Stimulated activated CD4-positive, alpha-beta T cell treated with anti-CD3 and anti-CD28 coated beads, Interleukin-4, amount 100 ng/mL, for 1 hour (primary cell): ENCODE data around the gene REPS1.
A peak's percentile ranks its signal among the peaks of the same experiment; 100 is the strongest.
"Not testable (repeated sequence)": the region's sequence is repeated elsewhere in the genome, so short reads cannot be mapped to it uniquely, and the experiment has no call there.

ENCODE experiments used
- DNase-seq: peaks from one replicate; pipeline ENCODE4 v3.0.0-alpha.2; 2020

The REPS1 gene, protein sequence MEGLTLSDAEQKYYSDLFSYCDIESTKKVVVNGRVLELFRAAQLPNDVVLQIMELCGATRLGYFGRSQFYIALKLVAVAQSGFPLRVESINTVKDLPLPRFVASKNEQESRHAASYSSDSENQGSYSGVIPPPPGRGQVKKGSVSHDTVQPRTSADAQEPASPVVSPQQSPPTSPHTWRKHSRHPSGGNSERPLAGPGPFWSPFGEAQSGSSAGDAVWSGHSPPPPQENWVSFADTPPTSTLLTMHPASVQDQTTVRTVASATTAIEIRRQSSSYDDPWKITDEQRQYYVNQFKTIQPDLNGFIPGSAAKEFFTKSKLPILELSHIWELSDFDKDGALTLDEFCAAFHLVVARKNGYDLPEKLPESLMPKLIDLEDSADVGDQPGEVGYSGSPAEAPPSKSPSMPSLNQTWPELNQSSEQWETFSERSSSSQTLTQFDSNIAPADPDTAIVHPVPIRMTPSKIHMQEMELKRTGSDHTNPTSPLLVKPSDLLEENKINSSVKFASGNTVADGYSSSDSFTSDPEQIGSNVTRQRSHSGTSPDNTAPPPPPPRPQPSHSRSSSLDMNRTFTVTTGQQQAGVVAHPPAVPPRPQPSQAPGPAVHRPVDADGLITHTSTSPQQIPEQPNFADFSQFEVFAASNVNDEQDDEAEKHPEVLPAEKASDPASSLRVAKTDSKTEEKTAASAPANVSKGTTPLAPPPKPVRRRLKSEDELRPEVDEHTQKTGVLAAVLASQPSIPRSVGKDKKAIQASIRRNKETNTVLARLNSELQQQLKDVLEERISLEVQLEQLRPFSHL

DNA sequence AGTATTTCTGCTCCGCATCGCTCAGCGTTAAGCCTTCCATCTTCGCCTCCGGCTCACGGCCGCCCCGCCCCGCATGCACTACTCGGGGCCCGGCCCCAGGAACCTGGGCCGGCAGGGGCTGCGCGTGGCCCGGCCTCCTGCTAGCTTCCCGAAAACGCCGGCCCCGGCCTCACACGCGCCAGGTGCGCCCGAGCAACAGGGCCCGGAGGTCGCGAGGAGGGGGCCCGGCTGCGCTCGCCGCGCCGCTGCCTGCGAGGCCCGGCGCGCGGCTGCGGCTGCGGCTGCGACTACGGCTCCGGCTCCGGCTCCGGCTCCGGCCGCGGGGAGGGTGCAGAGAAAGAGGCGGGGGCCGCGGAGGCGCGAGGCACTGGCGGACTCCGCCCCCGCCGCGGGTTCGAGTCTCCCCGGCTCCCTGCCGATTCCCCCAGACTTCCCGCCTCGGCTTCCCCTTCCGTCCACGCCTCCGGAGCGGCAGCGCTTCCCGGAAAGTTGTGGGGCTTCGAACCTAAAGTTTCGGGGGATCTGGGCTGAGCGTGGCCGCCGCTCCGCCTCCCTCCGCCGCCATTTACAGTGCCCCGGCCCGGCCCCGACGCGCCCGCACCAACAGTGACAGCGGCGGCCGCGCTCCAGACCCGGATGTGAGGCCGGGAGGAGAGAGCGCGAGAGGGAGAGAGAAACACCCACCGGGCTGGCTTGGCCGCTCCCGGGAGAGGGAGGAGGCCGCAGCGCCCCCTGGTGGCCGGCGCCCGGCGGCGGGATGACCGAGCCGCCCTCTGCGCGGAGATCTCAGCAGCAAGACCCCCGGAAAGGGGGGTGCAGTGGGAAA is at the start of gene REPS1:
Gene REPS1 (minus strand): TSS at position 611 of the 826 bp plus-strand sequence. CDS start 571 bp downstream, at position 40.
- peak; percentile 92 for DNase-seq

DNA sequence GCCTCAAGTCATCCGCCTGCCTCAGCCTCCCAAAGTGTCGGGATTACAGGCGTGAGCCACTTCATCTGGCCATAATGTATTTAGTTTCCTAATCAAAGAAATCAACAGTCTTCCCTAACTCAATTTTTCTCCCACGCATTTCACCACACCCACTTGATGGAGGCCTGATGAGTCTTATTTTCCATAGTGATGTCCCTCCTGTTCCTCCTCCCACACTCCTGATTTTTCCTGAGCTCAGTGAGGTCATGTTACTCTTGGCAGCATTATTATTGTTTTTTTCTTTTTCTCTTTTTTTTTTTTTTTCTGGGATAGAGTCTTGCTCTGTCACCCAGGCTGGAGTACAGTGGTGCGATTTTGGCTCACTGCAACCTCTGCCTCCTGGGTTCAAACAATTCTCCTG is 49.4 kb upstream of the REPS1 start:
- DNase-seq, result no peak

DNA sequence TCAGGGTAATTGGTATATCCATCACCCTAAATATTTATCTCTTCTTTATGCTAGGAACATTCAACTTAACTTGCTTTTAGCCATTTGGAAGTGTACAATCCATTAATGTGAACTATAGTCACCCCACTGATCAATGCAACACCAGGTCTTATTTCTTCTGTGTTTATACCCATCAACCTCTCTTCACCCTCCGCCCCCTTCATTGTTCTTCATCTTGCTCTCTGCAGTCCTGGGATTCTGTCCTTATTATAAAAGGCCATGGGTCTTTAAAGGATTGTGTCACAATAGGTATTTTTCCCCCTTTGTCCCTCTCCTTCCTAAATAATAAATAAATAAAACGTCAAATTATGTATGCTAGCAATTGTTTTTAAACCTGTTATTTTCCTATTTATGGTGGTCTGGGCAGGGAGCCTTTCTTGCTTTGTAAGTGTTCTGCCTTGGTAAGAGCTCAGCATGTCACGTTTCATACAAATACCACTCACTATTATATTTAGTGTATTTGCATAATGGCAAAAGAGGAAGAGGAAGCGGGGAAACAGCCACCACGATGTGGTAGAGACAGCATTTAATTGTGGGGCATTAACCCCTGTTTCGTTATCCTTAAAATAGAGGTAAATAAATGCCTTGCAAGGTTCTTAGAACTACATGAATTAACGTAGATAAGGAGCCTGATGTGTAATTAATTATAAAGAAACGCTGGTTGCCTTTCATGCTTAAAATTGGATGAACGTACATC is 42.3 kb upstream of the REPS1 start:
- DNase-seq, result no peak

DNA sequence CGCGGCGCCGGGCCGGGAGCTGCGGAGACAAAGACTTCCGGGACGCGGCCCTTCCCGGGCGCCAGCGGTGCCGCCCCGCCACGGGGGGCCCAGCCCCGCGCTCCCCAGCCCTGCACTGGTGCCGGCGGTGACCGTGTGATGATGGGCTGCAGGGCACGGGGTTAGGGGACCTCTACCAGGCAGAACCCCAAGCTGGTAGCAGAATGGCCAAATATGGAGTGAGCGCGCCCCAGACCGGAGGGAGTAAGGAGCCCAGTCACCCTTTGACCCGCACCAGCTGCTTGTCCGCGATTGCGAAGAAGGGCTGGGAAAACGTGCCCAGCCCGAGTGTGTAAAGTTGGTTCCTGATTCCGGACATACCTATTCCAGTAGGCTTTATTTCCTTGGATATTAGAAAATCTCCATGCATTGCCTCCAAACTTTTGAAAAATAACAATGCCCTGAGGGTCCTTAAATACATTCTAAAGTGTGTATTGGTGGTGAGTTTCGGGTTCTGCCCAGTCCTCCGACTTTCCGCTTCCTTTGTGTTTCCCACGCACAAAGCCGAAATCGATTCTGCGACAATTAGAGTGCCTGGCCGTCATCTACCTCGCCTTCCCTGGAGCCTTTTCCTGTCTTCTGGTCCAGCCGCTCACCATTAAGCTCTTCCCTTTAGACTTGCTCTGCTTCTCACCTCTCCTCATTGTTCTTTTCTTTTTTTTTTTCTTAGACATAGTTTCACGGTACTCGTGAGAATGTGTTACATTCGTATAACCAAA is 41.6 kb upstream of the REPS1 start:
- peak; percentile 11 for DNase-seq

DNA sequence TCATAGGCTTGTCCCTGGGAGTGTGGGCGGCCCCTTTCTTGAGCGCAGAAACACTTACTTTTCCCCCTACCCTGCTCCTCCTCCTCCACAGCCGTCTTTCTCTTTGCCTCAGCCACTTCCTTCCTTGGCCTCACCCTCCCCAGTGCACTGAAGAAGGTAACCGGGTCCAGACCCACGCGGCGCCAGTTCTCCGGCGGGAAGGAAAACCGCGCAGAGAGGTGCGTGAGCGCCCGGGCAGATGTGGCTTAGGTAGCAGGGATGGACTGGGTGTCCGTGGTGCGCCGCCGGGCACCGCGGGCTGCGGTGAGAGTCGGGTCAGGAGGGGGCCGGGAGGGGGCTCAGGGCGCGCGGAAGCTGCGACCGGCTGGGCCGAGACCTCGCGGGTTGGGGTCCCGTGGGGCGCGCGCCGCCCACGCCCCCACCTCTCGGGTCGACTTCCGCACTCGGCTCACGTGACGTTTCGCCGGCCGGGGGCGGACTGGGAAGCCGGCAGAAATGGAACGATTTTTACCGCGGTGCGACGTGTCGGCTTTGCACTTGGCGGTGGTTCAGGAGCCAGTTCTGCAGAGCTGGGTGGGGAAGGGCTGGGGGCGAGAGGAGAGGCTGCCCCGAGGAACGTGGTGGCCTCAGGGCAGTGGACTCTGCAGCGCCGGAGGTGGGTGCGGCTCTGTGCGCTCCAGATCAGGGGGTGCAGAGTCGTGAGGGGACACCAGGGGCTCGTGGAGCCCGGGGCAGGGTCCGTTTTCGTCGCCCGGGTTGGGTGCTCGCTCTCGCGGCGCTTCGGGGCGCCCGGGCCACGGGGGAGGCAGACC is 40.8 kb upstream of the REPS1 start, which contains the start of gene ABRACL:
Gene ABRACL (plus strand): TSS at position 88 of the 812 bp plus-strand sequence. CDS start 5,416 bp downstream, outside the sequence.
- DNase-seq, result peak; percentile 84

DNA sequence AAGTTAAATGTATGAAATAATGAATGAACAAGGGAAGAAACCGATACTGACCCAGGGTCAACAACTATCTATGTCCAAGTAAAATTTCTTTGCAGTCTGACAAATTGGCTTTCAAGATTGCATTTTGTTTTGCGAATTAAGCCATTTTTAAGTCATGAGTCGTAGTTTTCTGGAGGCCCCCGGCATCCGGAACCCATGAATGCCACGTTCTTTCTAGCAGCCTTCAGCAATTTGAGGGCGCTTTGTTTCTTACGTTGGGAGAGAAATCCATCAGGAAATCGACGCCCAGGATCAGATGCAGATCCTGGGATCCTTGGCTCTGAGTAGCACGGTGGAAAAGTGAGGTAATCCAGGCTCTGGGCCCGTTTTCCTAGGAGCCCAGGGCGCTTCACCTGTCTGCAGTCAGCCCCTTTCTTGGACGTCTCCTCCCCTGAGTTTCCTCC is 40.2 kb upstream of the REPS1 start:
- DNase-seq, result no peak

DNA sequence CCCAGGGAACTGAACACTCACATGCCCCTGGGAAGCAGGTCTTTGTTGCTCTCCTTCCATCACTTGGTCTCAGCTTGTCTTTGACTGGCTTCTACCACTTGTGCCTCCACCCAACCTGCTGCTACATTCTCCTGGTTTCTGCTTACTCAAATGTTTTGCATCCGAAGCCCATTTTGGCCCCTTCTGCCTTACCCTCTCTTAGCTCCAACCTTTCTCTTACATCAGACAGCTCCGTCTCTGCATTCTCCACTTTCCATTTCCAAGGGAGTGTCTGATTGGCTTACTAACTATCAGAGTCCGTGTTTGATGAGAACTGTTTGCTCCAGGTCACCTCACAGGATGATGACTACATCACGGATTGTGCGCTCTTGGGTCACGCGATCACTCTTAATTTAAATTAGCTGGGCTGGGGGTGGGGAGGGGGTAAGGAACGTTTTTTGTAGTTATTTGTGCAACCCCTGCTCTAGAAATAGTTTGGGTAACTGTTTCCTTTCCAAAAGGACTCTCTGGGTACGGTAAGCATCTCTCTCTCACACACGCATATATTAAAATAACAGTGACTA is 39.6 kb upstream of the REPS1 start:
- peak; percentile 40 for DNase-seq

DNA sequence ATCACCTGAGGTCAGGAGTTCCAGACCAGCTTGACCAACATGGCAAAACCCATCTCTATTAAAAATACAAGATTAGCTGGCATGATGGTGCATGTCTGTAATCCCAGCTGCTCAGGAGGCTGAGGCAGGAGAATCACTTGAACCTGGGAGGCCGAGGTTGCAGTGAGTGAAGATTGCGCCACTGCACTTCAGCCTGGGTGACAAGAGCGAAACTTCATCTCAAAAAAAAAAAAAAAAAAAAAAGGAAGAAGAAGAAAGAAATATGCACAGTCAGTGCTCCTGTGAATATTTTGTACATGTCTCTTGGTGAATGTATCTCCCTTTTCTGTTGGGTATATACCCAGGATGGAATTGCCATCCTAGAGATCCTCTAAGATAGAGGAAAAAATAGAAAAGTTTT is 37.4 kb upstream of the REPS1 start:
- not testable (repeated sequence) for DNase-seq

DNA sequence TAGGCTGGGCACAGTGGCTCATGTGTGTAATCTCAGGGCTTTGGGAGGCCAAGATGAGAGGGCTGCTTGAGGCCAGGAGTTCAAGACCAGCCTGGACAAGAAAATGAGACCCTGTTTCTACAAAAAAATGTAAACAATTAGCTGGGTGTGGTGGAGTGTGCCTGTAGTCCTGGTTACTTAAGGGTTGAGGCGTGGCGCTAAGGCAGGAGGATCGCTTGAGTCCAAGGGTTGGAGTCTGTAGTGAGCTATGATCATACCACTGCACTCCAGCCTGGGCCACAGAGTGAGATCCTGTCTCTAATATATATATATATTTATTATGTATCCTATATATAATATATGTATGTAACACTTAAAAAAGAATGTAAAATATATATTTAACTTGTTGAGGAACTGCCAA is 32.6 kb upstream of the REPS1 start:
- DNase-seq, result no peak

DNA sequence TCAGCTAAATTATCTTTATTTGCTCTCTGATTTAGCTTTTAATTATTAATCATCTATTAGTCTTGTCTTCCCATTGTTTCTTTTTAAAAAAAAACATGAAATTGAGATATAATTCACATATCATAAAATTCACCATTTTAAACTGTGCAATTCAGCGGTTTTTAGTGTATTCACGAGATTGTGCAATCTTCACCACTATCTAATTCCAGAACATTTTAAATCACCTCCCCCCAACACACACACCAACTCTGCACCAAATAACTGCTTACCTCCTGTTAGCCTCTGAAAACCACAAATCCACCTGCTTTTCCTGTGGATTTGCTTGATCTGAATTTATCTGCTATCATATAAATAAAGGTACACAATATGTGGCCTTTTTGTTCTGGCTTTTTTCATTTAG is 31.7 kb upstream of the REPS1 start:
- no peak for DNase-seq

DNA sequence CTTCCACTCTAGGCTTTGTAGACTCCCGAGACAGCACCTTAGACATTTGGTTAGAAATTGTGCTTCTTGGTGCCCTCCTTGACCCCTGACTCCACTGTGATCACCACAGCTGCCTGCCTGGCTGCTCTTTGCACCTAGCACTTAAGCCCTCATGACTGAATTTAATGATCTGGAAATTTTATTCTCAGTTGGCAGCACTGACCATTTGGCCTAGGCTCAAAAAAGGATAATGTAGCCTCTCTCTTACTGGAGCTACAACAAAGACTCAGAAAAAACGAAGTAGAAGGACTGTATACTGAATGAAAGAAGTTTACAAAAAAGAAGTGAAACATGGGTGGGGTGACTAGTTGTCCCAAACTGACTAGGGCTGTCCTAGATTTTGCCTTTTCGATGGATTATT is 29.2 kb upstream of the REPS1 start:
- DNase-seq, result no peak

DNA sequence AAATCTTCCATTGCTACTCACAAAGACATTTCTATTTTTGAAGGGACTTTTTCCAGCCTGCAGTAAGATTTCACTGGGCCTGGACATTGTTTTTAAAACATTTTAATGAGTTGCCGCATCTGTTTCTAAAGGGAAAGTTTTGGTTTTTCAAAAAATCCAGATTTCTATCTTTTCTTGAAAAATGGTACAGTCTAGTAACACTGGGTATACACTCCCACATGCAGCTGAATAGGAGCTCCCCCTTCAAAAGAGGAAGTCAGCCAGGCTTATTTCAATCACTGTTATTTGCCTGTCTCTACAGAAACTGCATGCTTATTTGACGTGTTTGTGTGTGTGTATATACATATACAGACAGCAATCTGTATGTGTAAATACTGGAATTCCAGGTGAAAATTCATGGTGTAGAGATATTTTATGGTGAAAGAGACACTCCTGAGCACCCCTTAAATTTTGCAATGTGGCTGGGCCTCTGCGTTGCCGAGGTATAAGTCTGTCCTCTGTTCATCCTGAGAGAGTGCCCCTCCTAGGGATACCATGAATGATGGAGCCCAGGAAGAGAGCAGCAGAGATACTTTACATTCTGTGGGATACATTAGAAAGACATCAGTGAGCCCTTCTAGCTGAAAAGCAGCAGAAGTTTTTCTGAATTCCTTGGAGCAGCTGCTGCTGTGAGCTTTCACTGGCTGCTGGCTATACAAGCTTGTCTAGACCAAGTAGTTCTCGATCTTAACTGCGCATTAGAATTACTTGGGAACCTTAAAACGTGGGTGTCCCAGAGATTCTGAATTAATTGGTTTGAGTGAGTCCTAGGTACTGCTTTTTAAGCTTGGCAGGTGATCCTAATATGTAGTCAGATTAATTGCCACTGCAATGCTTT is 28.5 kb upstream of the REPS1 start:
- DNase-seq, result no peak

DNA sequence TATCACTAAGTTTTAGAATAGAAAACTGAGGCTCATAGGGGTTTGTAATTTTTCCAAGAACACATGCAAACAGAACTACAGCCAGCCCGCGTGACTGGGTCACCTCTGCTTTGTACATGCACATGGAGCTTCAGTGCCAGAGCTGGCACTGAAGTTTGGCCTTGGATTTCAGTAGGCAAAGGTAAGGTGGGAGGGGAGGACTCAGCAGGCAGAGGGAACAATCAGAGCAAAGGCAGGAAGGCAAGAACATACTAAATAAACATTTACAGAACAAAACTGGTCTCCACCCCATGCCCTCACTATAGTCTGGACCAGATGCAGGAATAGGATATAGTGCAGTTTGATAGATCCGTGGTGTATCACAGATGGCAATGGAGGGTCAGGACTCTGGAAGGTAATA is 26.9 kb upstream of the REPS1 start:
- no peak for DNase-seq

DNA sequence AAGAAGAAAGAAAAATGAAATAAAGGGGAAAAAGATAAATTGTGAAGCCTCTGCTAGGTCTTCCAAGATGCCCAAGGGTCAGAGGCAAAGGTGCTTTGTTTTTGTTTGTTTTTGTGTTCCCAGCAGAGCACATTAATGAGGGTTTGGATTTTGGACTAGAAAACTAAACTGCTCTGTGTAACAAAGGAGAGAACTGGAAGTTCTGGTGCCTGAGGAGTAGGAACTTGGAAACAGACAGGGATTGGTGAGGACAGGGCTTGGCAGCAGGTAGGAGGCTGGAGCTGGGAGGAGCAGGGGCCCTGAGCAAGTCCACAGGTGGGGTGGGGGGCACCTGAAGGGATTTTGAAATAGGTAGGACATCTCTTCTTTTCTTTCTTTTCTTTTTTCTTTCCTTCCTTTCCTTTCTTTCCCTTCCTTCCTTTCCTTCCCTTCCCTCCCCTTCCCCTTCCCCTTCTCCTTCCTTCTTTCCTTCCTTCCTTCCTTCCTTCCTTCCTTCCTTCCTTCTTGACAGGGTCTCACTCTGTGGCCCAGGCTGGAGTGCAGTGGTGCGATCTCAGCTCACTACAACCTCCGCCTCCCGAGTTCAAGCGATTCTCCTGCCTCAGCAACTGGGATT is 25.2 kb upstream of the REPS1 start:
- DNase-seq, result no peak

DNA sequence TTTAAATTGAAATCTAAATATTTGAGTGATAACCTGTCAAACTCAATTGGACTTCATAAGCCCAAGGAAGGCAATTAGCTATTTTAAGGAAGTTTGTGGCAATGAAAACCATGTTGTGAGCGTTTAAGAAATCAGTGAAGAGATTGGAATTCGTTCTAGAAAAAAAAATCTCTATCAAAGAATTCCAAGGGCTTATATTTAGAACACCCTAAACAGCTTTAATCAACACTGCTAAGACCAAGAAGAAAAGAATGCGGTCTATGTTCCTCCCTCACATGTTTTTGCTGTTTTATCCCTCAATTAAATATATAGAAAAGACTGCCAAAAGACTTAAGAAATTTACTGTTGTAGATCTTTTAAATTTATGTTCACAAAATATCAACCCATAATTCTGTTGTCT is 23.9 kb upstream of the REPS1 start:
- DNase-seq, result no peak

DNA sequence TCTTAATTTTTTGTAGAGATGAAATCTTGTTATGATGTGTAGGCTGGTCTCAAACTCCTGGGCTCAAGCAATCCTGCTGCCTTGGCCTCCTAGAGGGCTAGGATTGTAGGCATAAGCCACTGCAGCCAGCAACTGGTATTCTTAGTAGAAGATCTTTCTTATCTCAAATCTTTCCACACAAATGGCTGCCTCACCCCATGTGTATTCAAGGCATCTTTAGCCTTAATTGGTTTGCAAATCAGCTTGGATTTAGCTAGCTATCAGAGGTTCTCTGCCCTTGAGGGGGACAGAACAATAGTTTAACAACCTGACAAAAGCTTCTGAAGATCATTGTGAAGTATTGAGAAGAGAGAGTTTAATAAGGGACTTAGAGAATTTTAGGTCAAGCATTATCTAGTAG is 22.6 kb upstream of the REPS1 start:
- no peak for DNase-seq

DNA sequence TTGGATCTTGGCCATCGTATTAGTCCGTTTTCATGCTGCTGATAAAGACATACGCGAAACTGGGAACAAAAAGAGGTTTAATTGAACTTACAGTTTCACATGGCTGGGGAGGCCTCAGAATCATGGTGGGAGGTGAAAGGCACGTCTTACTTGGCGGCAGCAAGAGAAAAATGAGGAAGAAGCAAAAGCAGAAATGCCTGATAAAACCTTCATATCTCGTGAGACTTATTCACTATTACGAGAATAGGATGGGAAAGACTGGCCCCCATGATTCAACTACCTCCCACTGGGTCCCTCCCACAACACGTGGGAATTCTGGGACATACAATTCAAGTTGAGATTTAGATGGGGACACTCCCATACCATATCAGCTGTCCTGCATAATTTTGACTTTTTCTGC is 20.1 kb upstream of the REPS1 start:
- DNase-seq, result no peak

DNA sequence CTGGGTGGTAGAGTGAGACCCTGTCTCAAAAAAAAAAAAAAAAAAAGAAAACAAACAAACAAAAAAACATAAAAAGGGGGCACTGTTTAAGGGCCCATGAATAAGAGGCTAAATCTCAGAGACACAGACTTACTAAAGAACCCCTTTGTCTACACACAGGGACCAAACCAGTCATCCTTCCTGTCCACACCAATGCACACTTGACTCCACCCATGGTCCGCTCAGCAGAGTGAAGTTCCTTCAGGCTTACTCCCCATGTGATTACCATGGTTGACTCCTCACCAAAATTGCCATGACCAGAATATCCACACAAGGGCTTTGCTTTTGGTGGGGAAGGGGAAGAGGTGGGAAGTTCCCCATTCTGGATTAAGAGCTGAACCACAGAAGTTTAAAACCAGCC is 19.4 kb upstream of the REPS1 start:
- no peak for DNase-seq

DNA sequence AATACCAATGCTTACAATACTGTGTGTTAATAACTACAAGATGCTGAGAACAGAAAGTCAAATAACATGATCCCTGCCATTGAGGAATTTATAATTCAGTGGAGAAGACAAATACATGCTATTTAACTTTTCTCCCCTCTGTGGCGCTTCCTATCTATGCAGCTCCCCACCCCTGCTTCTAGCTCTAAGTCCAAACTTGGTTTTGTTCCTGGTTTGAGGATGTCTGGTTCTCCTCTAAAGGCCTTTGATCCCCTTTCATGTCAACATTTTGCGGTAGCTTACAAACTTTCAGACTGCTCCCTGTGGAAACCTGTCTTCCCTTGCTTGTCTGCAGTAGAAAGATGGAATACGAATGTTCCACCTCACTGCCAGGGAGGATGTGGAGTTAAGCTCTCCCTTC is 18.4 kb upstream of the REPS1 start:
- no peak for DNase-seq
